MM.1S (cell line): Measurements from ENCODE around the gene MANEAL.

Experiments
- DNase-seq: peaks from one replicate; pipeline ENCODE4 v3.0.0-alpha.2; 2015
- H2AFZ ChIP-seq: fragments of 300-600 bp; sonication (generic); 2 replicates; pipeline ENCODE4 v1.6.0; 2016; ENCODE audit warnings: antibody characterized with exemption, low read length
- H3F3A ChIP-seq: fragments of 300-600 bp; sonication (generic); 2 replicates; pipeline ENCODE4 v1.6.1; 2016; ENCODE audit warnings: mild to moderate bottlenecking, antibody characterized with exemption, low read length, moderate library complexity, mixed read lengths; ENCODE audit not compliant: insufficient read depth
- H3K27ac ChIP-seq: fragments of 300-600 bp; sonication (generic); 2 replicates; pipeline ENCODE4 v1.5.1; 2016; ENCODE audit warnings: mild to moderate bottlenecking, low read length
- H3K27me3 ChIP-seq: fragments of 300-600 bp; sonication (generic); replicated peaks from 2 replicates; pipeline ENCODE4 v1.6.0; 2016; ENCODE audit warnings: low read length; ENCODE audit not compliant: insufficient read depth
- H3K36me3 ChIP-seq: fragments of 300-600 bp; sonication (generic); replicated peaks from 2 replicates; pipeline ENCODE4 v1.6.1; 2016; ENCODE audit warnings: mild to moderate bottlenecking, low read length, mixed read lengths; ENCODE audit not compliant: insufficient read depth
- H3K4me1 ChIP-seq: fragments of 300-600 bp; sonication (generic); 2 replicates; pipeline ENCODE4 v1.6.1; 2016; ENCODE audit warnings: low read length, mixed read lengths
- H3K4me2 ChIP-seq: fragments of 300-600 bp; sonication (generic); 2 replicates; pipeline ENCODE4 v1.6.0; 2016; ENCODE audit warnings: low read depth, low read length
- H3K4me3 ChIP-seq: fragments of 300-600 bp; sonication (generic); 2 replicates; pipeline ENCODE4 v1.5.1; 2016; ENCODE audit warnings: low read length, mixed read lengths
- H3K79me2 ChIP-seq: fragments of 300-600 bp; sonication (generic); 2 replicates; pipeline ENCODE4 v1.6.1; 2016; ENCODE audit warnings: mixed run types, low read length, mixed read lengths
- H3K9ac ChIP-seq: fragments of 300-600 bp; sonication (generic); 2 replicates; pipeline ENCODE4 v1.6.1; 2016; ENCODE audit warnings: low read length, mixed read lengths
- H3K9me2 ChIP-seq: fragments of 300-600 bp; sonication (generic); replicated peaks from 2 replicates; pipeline ENCODE4 v1.6.1; 2016; ENCODE audit warnings: mild to moderate bottlenecking, low read length, mixed read lengths; ENCODE audit not compliant: insufficient read depth
- H3K9me3 ChIP-seq: fragments of 300-600 bp; sonication (generic); replicated peaks from 2 replicates; pipeline ENCODE4 v1.6.1; 2016; ENCODE audit warnings: mild to moderate bottlenecking, low read length, mixed read lengths; ENCODE audit not compliant: insufficient read depth
- H4K20me1 ChIP-seq: fragments of 300-600 bp; sonication (generic); 2 replicates; pipeline ENCODE4 v1.6.1; 2016; ENCODE audit warnings: mild to moderate bottlenecking, low read length, moderate library complexity, mixed read lengths; ENCODE audit not compliant: insufficient read depth
- CTCF ChIP-seq: fragments of 300-600 bp; sonication (generic); IDR thresholded peaks from 2 replicates; pipeline ENCODE4 v1.5.1; 2016; ENCODE audit warnings: antibody characterized with exemption, low read length, mixed read lengths
- EZH2 ChIP-seq: fragments of 300-600 bp; sonication (generic); optimal IDR thresholded peaks from 2 replicates; pipeline ENCODE3; 2017; ENCODE audit warnings: low read depth, mild to moderate bottlenecking, antibody characterized with exemption, low read length, mixed read lengths
- EZH2phosphoT487 ChIP-seq: fragments of 300-600 bp; sonication (generic); IDR thresholded peaks from 2 replicates; pipeline ENCODE4 v1.6.1; 2018; ENCODE audit warnings: antibody characterized with exemption, low read length

The MANEAL gene

GRCh38 chr1:37824001-37824400, 30.4 kb downstream of the MANEAL start:
- Histone ChIP-seq H3F3A (no peaks in the 10 kb centered on the region), H3K79me2 (no peaks in the 10 kb centered on the region), H3K9ac (no peak overlapping the region), H3K4me2 (no peak overlapping the region), H3K36me3 (peaks cover 13% of the 10 kb centered on the region), H3K4me1 (no peaks in the 10 kb centered on the region), H2AFZ (no peak overlapping the region), H3K9me2 (no peaks in the 10 kb centered on the region), H3K27ac (no peak overlapping the region), H3K4me3 (no peak overlapping the region), H3K27me3 (no peaks in the 10 kb centered on the region), H4K20me1 (no peaks in the 10 kb centered on the region), H3K9me3 (no peaks in the 10 kb centered on the region)
- TF ChIP-seq CTCF (no peak), EZH2phosphoT487 (no peak), EZH2 (no peak)
- no peak for DNase-seq

- peaks cover 13% of the 10 kb centered on the region for H3K36me3 ChIP-seq
These were observed 31.9 kb downstream of the MANEAL start for GRCh38 chr1:37825506-37825905.

GRCh38 chr1:37828410-37829074, 34.9 kb downstream of the MANEAL start:
- TF ChIP-seq EZH2 (no peak), CTCF (no peak), EZH2phosphoT487 (no peak)
- Histone ChIP-seq H3K27ac (no peak overlapping the region), H3K36me3 (no peaks in the 10 kb centered on the region; the same call in 1 of the 2 replicates)

More at GRCh38 chr1:37825506-37825905, 31.9 kb downstream of the MANEAL start:
- no peak overlapping the region for H3K4me3 ChIP-seq
- no peaks in the 10 kb centered on the region for H4K20me1 ChIP-seq
- no peak overlapping the region for H2AFZ ChIP-seq
- H3K9me3 ChIP-seq = no peaks in the 10 kb centered on the region
- no peak overlapping the region for H3K9ac ChIP-seq
- H3K9me2 ChIP-seq = no peaks in the 10 kb centered on the region
- no peaks in the 10 kb centered on the region for H3K4me1 ChIP-seq
- no peak overlapping the region for H3K27ac ChIP-seq
- H3K4me2 ChIP-seq = no peak overlapping the region
- no peaks in the 10 kb centered on the region for H3K27me3 ChIP-seq
- no peaks in the 10 kb centered on the region for H3F3A ChIP-seq
- H3K79me2 ChIP-seq = no peaks in the 10 kb centered on the region
- no peak for TF ChIP-seq EZH2phosphoT487
- TF ChIP-seq CTCF = no peak
- no peak for TF ChIP-seq EZH2
- DNase-seq = no peak

More at GRCh38 chr1:37828410-37829074, 34.9 kb downstream of the MANEAL start:
- Histone ChIP-seq H3K79me2 (no peaks in the 10 kb centered on the region), H3K4me3 (no peak overlapping the region), H3K9ac (no peak overlapping the region), H3F3A (no peaks in the 10 kb centered on the region), H2AFZ (no peak overlapping the region), H3K4me1 (no peaks in the 10 kb centered on the region), H3K4me2 (no peak overlapping the region), H4K20me1 (no peaks in the 10 kb centered on the region), H3K27me3 (no peaks in the 10 kb centered on the region), H3K9me3 (no peaks in the 10 kb centered on the region), H3K9me2 (no peaks in the 10 kb centered on the region)
- no peak for DNase-seq
